ENCODE measurements around the gene EEPD1.

- TF ChIP-seq TARDBP (IDR thresholded peaks at IDR 0.05) (no peak), BHLHE40 (IDR thresholded peaks at IDR 0.05; ENCODE audit: borderline replicate concordance) (no peak), FOXM1 (IDR thresholded peaks at IDR 0.05; ENCODE audit: borderline replicate concordance) (no peak), FOXK2 (IDR thresholded peaks at IDR 0.05) (no peak), NFRKB (IDR thresholded peaks at IDR 0.05) (no peak), SP1 (IDR thresholded peaks at IDR 0.05) (no peak), SUZ12 (IDR thresholded peaks at IDR 0.05) (no peak), ELF4 (IDR thresholded peaks at IDR 0.05) (no peak), FOXA1 (IDR thresholded peaks at IDR 0.05) (no peak), HDGF (IDR thresholded peaks at IDR 0.05; ENCODE audit: borderline replicate concordance) (no peak)
- TF ChIP-seq, protein P1, sequence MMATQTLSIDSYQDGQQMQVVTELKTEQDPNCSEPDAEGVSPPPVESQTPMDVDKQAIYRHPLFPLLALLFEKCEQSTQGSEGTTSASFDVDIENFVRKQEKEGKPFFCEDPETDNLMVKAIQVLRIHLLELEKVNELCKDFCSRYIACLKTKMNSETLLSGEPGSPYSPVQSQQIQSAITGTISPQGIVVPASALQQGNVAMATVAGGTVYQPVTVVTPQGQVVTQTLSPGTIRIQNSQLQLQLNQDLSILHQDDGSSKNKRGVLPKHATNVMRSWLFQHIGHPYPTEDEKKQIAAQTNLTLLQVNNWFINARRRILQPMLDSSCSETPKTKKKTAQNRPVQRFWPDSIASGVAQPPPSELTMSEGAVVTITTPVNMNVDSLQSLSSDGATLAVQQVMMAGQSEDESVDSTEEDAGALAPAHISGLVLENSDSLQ (IDR thresholded peaks at IDR 0.05), result no peak
Observed at GRCh38 chr7:36147361-36147760, 5.7 kb upstream of the EEPD1 start.

Measured in HEK293T (cell line).